ENCODE measurements around the gene IVL. TPM values are rescaled to one million over a fixed set of nuclear protein-coding genes. Genes with fewer than 3 reads are reported as not detected.

IVL gene
- total RNA-seq, 1 experiment from 2014 or later: not detected

DNA sequence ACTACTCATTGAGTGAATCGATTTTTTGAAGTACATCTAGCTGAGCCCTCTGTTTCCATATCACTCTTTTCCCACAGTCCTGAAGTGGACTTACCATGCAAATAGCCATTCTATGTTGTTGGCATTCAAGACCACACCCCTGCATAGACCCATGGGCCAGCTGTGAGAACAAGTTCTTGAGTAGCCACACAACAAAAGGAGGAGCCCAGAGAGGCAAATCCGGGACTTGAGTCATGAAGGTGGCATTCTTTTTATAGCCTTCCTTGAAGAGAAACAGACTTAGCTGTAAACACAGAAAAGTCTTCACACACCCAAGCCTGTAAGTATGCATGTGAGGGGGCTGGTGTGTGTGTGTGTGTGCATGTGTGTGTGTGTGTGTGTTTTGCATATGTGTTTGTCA, 24.9 kb downstream of the IVL start:
- H3K27ac ChIP-seq (ENCODE audit: low read length): no peak overlapping the region
- DNase-seq (ENCODE audit: low read depth, low spot score) (no peak), ATAC-seq (no peak)
- H3K4me3 ChIP-seq (ENCODE audit: low read depth in 2 of 2, low read length in 2 of 2): no peak overlapping the region
- CTCF ChIA-PET: no interaction called here
- H3K4me1 ChIP-seq (ENCODE audit: control insufficient read depth, insufficient read depth, low read length): no peaks in the 10 kb centered on the region
- no peaks in the 10 kb centered on the region for H3K27me3 ChIP-seq (ENCODE audit: control insufficient read depth, insufficient read depth, low read length)
- no TSS peak for BruUV-seq (replicated peaks)
- in situ Hi-C loops (cut with HindIII; ENCODE audit: low pct_unique_long_range_greater_than_20kb, low sequenced_read_pairs) (no loop called here), intact Hi-C loops (cut with micrococcal nuclease; ENCODE audit: unreplicated experiment) (no loop called here)
- no peaks in the 10 kb centered on the region for H3K36me3 ChIP-seq (ENCODE audit: control insufficient read depth, insufficient read depth, low read length)
- TF ChIP-seq TCF7L2 (IDR thresholded peaks at IDR 0.05; ENCODE audit: low read depth, low read length): no peak
- TF ChIP-seq, protein P1, sequence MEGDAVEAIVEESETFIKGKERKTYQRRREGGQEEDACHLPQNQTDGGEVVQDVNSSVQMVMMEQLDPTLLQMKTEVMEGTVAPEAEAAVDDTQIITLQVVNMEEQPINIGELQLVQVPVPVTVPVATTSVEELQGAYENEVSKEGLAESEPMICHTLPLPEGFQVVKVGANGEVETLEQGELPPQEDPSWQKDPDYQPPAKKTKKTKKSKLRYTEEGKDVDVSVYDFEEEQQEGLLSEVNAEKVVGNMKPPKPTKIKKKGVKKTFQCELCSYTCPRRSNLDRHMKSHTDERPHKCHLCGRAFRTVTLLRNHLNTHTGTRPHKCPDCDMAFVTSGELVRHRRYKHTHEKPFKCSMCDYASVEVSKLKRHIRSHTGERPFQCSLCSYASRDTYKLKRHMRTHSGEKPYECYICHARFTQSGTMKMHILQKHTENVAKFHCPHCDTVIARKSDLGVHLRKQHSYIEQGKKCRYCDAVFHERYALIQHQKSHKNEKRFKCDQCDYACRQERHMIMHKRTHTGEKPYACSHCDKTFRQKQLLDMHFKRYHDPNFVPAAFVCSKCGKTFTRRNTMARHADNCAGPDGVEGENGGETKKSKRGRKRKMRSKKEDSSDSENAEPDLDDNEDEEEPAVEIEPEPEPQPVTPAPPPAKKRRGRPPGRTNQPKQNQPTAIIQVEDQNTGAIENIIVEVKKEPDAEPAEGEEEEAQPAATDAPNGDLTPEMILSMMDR (IDR thresholded peaks at IDR 0.05): no peak
- TF ChIP-seq, protein P2, sequence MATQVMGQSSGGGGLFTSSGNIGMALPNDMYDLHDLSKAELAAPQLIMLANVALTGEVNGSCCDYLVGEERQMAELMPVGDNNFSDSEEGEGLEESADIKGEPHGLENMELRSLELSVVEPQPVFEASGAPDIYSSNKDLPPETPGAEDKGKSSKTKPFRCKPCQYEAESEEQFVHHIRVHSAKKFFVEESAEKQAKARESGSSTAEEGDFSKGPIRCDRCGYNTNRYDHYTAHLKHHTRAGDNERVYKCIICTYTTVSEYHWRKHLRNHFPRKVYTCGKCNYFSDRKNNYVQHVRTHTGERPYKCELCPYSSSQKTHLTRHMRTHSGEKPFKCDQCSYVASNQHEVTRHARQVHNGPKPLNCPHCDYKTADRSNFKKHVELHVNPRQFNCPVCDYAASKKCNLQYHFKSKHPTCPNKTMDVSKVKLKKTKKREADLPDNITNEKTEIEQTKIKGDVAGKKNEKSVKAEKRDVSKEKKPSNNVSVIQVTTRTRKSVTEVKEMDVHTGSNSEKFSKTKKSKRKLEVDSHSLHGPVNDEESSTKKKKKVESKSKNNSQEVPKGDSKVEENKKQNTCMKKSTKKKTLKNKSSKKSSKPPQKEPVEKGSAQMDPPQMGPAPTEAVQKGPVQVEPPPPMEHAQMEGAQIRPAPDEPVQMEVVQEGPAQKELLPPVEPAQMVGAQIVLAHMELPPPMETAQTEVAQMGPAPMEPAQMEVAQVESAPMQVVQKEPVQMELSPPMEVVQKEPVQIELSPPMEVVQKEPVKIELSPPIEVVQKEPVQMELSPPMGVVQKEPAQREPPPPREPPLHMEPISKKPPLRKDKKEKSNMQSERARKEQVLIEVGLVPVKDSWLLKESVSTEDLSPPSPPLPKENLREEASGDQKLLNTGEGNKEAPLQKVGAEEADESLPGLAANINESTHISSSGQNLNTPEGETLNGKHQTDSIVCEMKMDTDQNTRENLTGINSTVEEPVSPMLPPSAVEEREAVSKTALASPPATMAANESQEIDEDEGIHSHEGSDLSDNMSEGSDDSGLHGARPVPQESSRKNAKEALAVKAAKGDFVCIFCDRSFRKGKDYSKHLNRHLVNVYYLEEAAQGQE (IDR thresholded peaks at IDR 0.05; ENCODE audit: insufficient read depth in 1 of 2, low read depth in 2 of 2, low read length in 1 of 2): no peak
- TF ChIP-seq SIN3A (IDR thresholded peaks at IDR 0.05; ENCODE audit: borderline replicate concordance, insufficient read depth, low read depth, low read length): no peak
- TF ChIP-seq POLR2AphosphoS5 (IDR thresholded peaks at IDR 0.05; ENCODE audit: low read depth, low read length): no peak
- POLR2A ChIA-PET: interaction anchor here (0.7 kb wide), 1 partner anchor 599 kb away, joined by 3 read pairs; no protein-coding TSS in a partner anchor
- H3K9me3 ChIP-seq (ENCODE audit: control insufficient read depth, insufficient read depth, low read depth, low read length): no peaks in the 10 kb centered on the region

DNA sequence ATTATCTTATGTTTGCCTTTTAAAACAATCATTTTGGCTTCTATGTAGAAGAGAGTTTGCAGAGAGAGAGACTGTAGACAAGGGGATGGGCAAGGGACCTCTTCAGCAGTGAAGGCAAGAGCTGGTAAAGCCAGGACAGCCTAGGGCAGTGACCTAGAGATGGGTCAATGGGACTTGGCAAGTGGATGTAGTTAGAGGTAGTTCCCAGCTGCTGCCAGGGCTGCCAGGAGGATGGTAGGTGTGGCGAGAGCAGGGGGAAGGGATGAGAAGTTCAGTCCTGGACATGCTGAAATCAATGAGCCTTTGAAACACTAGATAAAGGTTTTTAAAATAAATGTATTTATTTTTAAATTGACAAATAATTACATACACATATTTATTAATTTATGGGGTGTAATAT, 32.3 kb downstream of the IVL start:
- Histone ChIP-seq H3K36me3 (ENCODE audit: control insufficient read depth, insufficient read depth, low read length) (no peaks in the 10 kb centered on the region), H3K4me1 (ENCODE audit: control insufficient read depth, insufficient read depth, low read length) (no peaks in the 10 kb centered on the region), H3K4me3 (ENCODE audit: low read depth in 2 of 2, low read length in 2 of 2) (no peak overlapping the region), H3K27me3 (ENCODE audit: control insufficient read depth, insufficient read depth, low read length) (no peaks in the 10 kb centered on the region), H3K9me3 (ENCODE audit: control insufficient read depth, insufficient read depth, low read depth, low read length) (no peaks in the 10 kb centered on the region), H3K27ac (ENCODE audit: low read length) (no peak overlapping the region)
- no peak for DNase-seq (ENCODE audit: low read depth, low spot score)
- in situ Hi-C loops (cut with HindIII; ENCODE audit: low pct_unique_long_range_greater_than_20kb, low sequenced_read_pairs): no loop called here
- ChIA-PET CTCF (no interaction called here), POLR2A (no interaction called here)
- no TSS peak for BruUV-seq (replicated peaks)
- no peak for ATAC-seq
- intact Hi-C loops (cut with micrococcal nuclease; ENCODE audit: unreplicated experiment): no loop called here
- no peak for TF ChIP-seq SIN3A (IDR thresholded peaks at IDR 0.05; ENCODE audit: borderline replicate concordance, insufficient read depth, low read depth, low read length)

DNA sequence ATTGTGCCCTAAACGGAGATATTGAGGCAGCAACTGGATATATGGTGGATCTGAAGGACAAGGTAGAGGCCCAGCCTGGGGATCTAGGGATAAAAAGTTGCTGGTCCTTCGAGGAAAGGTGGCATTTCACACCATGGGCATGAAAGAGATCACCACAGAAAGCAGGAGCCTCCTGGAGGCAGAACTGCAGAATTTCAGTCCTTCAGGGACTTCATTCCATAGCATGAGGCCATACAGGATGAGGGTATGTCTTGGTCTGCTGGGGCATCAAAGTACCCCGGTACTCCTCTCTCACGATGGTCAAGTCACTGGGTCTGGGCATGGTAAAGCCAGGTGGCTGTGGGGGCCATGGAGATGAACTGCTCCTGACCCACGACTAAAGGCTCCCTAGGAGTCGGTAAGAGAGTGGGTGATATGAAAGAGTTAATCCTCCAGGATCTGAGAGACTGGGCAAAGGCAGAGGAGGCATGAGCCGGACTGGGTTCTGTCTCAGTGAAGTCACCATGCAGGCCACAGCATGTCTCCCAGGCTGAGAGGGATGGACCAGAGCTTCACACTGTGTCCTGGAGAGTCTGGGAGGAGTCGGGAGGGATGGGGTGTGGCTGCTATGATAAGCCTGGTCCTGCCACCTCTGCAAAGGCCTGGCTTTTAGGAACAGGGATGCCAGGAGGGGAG, 32.8 kb downstream of the IVL start:
- POLR2A ChIA-PET: no interaction called here
- Histone ChIP-seq H3K4me1 (ENCODE audit: control insufficient read depth, insufficient read depth, low read length) (no peaks in the 10 kb centered on the region), H3K27me3 (ENCODE audit: control insufficient read depth, insufficient read depth, low read length) (no peaks in the 10 kb centered on the region), H3K27ac (ENCODE audit: low read length) (no peak overlapping the region), H3K4me3 (ENCODE audit: low read depth in 2 of 2, low read length in 2 of 2) (no peak overlapping the region), H3K36me3 (ENCODE audit: control insufficient read depth, insufficient read depth, low read length) (no peaks in the 10 kb centered on the region), H3K9me3 (ENCODE audit: control insufficient read depth, insufficient read depth, low read depth, low read length) (no peaks in the 10 kb centered on the region)
- BruUV-seq (replicated peaks): no TSS peak
- in situ Hi-C loops (cut with HindIII; ENCODE audit: low pct_unique_long_range_greater_than_20kb, low sequenced_read_pairs): no loop called here
- no peak for TF ChIP-seq SIN3A (IDR thresholded peaks at IDR 0.05; ENCODE audit: borderline replicate concordance, insufficient read depth, low read depth, low read length)
- TF ChIP-seq, protein P1 (IDR thresholded peaks at IDR 0.05): no peak
- TF ChIP-seq POLR2AphosphoS5 (IDR thresholded peaks at IDR 0.05; ENCODE audit: low read depth, low read length): no peak
- no peak for TF ChIP-seq TCF7L2 (IDR thresholded peaks at IDR 0.05; ENCODE audit: low read depth, low read length)
- CTCF ChIA-PET: no interaction called here
- intact Hi-C loops (cut with micrococcal nuclease; ENCODE audit: unreplicated experiment): no loop called here
- DNase-seq (ENCODE audit: low read depth, low spot score) (no peak), ATAC-seq (no peak)

All from Panc1 (cell line).